ENCODE measurements around the gene ANXA2R.
A peak's percentile ranks its signal among the peaks of the same experiment; 100 is the strongest.

ANXA2R gene

DNA sequence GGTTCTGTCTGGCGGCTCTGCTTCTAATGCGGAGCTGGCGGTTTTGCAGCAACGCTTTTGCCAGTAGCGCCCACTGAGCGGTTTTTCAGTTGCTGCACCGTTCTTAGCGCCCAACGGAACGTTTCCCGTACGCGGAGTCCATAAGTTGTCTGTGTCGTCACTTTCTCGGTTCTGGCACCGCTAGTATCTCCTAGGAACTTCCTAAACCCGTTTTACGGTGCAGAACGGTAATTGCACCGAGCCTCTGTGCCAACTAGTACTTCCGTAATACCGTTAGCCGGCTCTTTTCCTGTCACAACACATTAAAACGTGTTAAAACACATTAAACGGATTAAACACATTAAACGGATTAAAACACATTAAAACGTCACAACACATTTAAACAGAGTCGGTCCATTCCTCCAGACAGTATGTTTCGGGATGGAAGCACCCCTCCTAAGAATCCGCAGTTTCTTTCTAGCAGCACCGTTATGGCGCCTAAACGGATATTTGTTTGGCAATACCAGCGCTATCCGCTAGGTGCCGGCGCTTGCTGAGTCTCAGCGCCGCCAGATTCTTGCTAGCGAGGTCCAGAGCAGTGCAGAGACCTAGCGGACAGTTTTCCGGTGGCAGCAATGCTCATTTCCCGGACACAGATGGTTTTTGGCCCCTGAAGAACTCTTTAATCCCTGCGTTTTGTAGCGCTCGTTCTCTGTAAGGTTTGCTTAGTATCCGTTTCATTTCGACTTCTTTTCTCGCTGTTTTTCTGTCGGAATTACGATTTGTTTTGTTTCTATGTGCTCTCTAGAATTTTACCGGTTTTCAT, 45.4 kb downstream of the ANXA2R start:
- DNase-seq, result peak in 1 of 3 experiments; percentile 98

DNA sequence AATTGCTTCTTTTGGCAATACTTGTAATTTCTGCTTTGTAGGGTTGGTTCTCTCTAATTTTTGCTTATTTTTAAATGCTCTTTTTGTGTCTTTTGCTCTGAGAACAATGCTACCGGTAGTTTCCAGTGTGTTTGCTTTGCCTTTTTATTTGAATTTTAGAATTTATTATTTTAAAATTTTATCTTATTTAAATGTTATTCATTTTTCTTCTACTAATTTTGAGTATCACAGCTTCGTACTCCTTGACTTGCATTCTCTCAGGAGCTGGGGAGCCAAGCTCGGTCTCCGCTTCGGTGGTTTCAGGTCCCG, 45.9 kb downstream of the ANXA2R start:
- no peak for DNase-seq

DNA sequence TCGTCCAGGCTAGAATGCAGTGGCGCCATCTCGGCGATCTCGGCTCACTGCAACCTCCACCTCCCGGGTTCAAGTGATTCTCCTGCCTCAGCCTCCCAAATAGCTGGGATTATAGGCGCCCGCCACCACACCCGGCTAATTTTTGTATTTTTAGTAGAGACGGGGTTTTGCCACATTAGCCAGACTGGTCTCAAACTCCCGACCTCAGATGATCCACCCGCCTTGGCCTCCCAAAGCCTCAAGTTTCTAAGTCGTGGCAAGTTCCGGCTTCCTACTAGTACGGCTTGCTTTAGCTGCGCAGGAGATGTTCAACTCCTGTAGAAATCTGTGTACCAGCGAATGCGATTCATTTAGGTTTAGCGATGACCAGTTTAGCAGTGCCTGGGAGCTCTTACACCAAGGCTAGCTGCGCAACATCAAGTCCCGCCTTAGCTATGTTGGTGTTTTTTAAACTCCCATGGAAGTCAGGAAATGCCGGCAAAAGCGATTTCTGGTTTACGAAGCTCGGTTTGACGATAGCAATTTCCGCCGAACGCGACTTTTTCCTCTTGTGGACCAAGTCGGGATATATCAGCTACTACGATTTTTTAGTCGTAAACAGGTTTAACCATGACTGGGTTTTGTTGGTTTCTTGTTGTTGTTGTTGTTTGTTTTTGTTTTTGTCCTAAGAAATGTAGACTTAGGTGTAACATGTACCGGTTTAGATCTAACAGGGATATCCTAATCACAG, 46.4 kb downstream of the ANXA2R start:
- peak in 1 of 3 experiments; percentile 43 for DNase-seq

DNA sequence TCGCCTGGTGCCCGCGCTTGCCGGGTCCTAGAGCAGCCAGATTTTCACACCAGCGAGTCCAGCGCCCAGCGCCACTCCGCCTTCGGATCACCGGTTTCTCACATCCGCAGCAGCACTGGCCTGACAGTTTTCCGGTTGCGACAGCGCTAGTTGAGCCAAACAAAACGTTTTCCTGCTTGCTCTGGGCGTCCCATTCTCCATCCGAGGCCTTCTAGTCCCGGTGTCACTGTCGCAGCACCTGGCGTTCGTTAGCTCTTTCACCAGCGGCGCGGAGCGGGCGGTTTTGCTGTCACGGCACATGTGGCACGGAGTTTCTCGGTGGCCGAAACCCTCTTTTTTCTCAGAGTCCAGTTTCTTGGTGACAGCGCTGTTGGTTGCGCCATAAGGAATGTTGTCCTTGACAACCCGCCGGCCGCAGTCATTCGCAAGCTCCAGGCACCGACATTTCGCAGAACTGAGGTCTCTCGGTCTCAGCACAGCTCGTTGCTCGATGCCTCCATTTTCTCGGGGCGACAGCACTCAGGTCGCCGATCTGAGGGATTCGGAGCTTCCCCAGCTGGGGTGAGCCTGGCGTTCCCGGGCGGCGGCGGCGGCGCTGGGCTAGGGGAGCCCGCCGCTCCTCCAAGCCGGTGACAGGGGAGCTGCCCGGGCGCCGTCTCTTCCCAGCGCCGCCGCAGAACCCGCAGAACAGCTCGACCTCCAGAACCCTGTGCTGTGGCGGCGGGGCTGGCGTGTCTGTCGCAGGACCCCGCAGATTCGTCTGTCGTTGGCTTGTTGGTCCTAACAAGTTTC, 47.8 kb downstream of the ANXA2R start:
- DNase-seq, result peak; percentile 82 to 89 (median 89)

DNA sequence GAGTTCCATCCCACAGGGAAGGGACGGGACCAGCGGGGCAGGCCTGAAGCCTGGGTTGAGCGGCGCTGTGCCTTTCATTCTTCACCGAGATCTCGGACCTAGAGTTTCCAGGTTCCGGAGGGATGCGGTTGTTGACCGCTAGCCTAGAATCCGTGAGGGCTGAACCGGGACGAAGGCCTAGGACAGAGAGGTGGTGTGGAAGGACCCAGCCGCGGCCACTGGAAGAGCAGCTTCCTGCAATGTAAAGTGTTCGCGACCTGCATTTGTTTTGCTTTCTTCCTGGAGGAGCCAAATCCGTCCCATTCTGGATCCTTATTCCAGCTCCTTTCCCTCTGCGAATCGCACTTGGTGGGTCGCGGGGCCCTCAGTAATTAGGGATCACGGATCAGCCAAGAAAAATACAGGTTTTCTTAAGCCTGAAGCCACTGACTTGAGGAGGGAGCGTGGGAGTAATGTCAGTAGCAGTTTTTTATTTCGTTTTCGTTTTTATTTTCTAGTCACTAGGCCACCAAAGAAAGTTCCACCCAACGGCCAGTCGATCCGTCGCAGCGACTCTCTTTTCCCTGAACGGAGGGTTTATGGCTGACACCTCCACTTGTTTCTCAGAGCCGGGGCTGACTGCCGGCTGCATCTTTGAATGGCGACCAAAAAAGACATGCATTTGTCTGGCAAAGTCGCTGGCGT, 48.6 kb downstream of the ANXA2R start:
- peak in 1 of 3 experiments; percentile 60 for DNase-seq

DNA sequence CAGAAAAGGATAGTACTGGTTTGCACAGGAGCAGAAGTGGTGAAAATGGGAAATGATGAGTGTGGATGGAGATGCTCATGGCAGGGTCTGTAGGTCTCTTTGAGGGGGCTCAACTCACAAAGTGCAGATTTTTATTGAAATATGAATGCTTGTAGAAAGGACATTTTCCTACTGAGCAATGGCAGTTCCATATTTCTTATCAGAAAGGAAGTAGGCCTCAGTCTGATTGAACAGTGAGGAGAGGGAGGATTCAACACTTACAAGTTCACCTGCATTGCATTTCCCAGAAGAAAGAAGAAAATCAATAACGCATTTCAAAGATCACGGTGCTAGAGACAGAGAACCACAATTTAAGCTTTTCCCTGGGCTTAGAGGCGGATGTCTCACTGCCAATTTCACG, 49.2 kb downstream of the ANXA2R start:
- DNase-seq, result no peak
